ENCODE measurements around the gene UBE2E3.

GRCh38 chr2:181036848-181037603 is 56.6 kb downstream of the UBE2E3 start:
- no peak for TF ChIP-seq CTCF (IDR thresholded peaks at IDR 0.05)
- TF ChIP-seq POLR2A (IDR thresholded peaks at IDR 0.05) = no peak
